ENCODE results near the gene COX15.
"Not testable (repeated sequence)": the region's sequence is repeated elsewhere in the genome, so short reads cannot be mapped to it uniquely, and the experiment has no call there.

The COX15 gene

GRCh38 chr10:99732033-99732842 lies at the start of gene COX15, which contains the start of gene CUTC:
COX15 (minus strand) TSS chr10:99732127; CDS start chr10:99732049, 78 bp downstream.
CUTC (plus strand) TSS chr10:99732234; CDS start chr10:99732349, 115 bp downstream.
- peak; percentile 98 for DNase-seq (ENCODE audit: low read depth)

GRCh38 chr10:99779335-99779734 lies 47.4 kb upstream of the COX15 start:
- DNase-seq (ENCODE audit: low read depth), result peak; percentile 93

- DNase-seq (ENCODE audit: low read depth), result peak; percentile 49
Observed at GRCh38 chr10:99777918-99778714, 46.2 kb upstream of the COX15 start.

GRCh38 chr10:99775850-99776249 lies 43.9 kb upstream of the COX15 start:
- peak; percentile 95 for DNase-seq (ENCODE audit: low read depth)

GRCh38 chr10:99770408-99771045 lies 38.6 kb upstream of the COX15 start:
- DNase-seq (ENCODE audit: low read depth), result no peak

- no peak for DNase-seq (ENCODE audit: low read depth)
Observed at GRCh38 chr10:99769706-99770105, 37.8 kb upstream of the COX15 start.

- DNase-seq (ENCODE audit: low read depth), result no peak
Observed at GRCh38 chr10:99768556-99768955, 36.6 kb upstream of the COX15 start.

GRCh38 chr10:99767901-99768300 lies 36.0 kb upstream of the COX15 start:
- no peak for DNase-seq (ENCODE audit: low read depth)

- no peak for DNase-seq (ENCODE audit: low read depth)
Observed at GRCh38 chr10:99766302-99766681, 34.4 kb upstream of the COX15 start.

- DNase-seq (ENCODE audit: low read depth), result no peak
Observed at GRCh38 chr10:99765672-99766301, 33.9 kb upstream of the COX15 start.

- no peak for DNase-seq (ENCODE audit: low read depth)
Observed at GRCh38 chr10:99761365-99761764, 29.4 kb upstream of the COX15 start.

- no peak for DNase-seq (ENCODE audit: low read depth)
Observed at GRCh38 chr10:99760321-99760720, 28.4 kb upstream of the COX15 start.

- DNase-seq (ENCODE audit: low read depth), result no peak
Observed at GRCh38 chr10:99758211-99758891, 26.4 kb upstream of the COX15 start.

- DNase-seq (ENCODE audit: low read depth), result no peak
Observed at GRCh38 chr10:99756159-99756558, 24.2 kb upstream of the COX15 start.

- peak; percentile 74 for DNase-seq (ENCODE audit: low read depth)
Observed at GRCh38 chr10:99754670-99755069, 22.7 kb upstream of the COX15 start.

GRCh38 chr10:99750641-99751040 lies 18.7 kb upstream of the COX15 start:
- DNase-seq (ENCODE audit: low read depth), result no peak

- no peak for DNase-seq (ENCODE audit: low read depth)
Observed at GRCh38 chr10:99748823-99749451, 17.0 kb upstream of the COX15 start.

- DNase-seq (ENCODE audit: low read depth), result not testable (repeated sequence)
Observed at GRCh38 chr10:99746166-99746565, 14.2 kb upstream of the COX15 start.

- DNase-seq (ENCODE audit: low read depth), result no peak
Observed at GRCh38 chr10:99743841-99744240, 11.9 kb upstream of the COX15 start.

GRCh38 chr10:99742701-99743100 lies 10.8 kb upstream of the COX15 start:
- DNase-seq (ENCODE audit: low read depth), result peak; percentile 58

- peak; percentile 38 for DNase-seq (ENCODE audit: low read depth)
Observed at GRCh38 chr10:99742254-99742653, 10.3 kb upstream of the COX15 start.

All from ELR (cell line).